HCT116 (cell line): Measurements from ENCODE around the gene TMX3.

ENCODE experiments used
- EZH2 ChIP-seq: fragments of 200-600 bp; sonication (generic); IDR thresholded peaks from 2 replicates; pipeline ENCODE4 v1.6.1; 2017; ENCODE audit warnings: antibody characterized with exemption, mixed run types
- JUND ChIP-seq: IDR thresholded peaks from 2 replicates; pipeline ENCODE4 v1.6.1; 2012
- POLR2AphosphoS5 ChIP-seq: IDR thresholded peaks from 2 replicates; pipeline ENCODE4 v1.6.1; 2011; ENCODE audit warnings: mild to moderate bottlenecking, low read depth, low read length, moderate library complexity
- SIN3A ChIP-seq: IDR thresholded peaks from 2 replicates; pipeline ENCODE4 v1.6.1; 2012; ENCODE audit warnings: low read depth
- YY1 ChIP-seq: IDR thresholded peaks from 2 replicates; pipeline ENCODE4 v1.6.1; 2011; ENCODE audit warnings: low read length, low read depth, moderate library complexity, mild to moderate bottlenecking; ENCODE audit not compliant: insufficient replicate concordance; ENCODE audit errors: extremely low read depth
- TF ChIP-seq, protein P1 (sequence below), 3 experiments: fragments of 200-600 bp in 1 of 3; sonication (generic) in 1 of 3; IDR thresholded peaks in 2 of 3; conservative IDR thresholded peaks in 1 of 3; 2 replicates each; pipeline ENCODE4 v1.5.1; 2012 to 2017; ENCODE audit warnings: low read depth in 2 of 3, low read length in 2 of 3, antibody characterized with exemption in 1 of 3, borderline replicate concordance in 1 of 3, control low read depth in 1 of 3, mild to moderate bottlenecking in 1 of 3, mixed read lengths in 1 of 3, mixed run types in 1 of 3, moderate library complexity in 1 of 3; ENCODE audit not compliant: insufficient read depth in 1 of 3
- TF ChIP-seq, protein P2 (sequence below): IDR thresholded peaks from 2 replicates; pipeline ENCODE4 v1.6.1; 2012; ENCODE audit warnings: low read depth

DNA sequence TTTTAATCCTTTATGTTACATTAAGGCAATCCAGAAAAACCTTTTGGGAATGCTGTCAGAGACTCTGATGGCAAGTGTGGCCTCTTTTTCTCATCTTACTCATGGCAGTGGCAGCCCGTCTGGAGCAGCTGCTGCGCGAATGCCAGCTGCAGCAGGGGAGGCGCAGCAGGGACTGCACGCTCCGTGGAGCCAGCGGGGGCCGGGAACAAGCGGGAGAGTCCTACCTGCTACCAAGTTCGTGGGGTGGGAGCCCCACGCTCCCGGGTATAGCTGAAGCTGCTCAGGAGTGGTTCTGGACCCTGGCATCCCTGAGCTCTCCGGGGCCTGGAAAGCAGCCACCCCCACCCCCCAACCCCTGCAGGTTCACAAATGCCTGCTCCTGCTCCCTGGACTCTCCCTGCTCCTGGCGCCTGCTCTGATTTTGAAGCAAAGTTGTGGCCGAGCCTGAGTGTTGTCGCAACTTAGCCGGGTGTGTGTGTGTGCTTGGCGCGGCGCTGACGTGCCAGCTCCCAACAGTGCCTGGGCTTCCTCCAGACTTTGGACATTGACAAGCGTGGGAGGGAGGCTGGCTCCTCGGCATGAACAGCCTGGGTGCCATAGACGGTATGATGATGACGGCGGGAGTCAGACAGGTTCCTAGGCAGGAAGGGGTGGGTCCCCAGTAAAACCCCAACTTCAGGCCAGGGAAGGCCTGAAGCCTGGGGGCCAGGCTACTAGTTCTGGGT lies 21.7 kb downstream of the TMX3 start:
- no peak for TF ChIP-seq SIN3A
- no peak for TF ChIP-seq EZH2
- TF ChIP-seq, protein P1, sequence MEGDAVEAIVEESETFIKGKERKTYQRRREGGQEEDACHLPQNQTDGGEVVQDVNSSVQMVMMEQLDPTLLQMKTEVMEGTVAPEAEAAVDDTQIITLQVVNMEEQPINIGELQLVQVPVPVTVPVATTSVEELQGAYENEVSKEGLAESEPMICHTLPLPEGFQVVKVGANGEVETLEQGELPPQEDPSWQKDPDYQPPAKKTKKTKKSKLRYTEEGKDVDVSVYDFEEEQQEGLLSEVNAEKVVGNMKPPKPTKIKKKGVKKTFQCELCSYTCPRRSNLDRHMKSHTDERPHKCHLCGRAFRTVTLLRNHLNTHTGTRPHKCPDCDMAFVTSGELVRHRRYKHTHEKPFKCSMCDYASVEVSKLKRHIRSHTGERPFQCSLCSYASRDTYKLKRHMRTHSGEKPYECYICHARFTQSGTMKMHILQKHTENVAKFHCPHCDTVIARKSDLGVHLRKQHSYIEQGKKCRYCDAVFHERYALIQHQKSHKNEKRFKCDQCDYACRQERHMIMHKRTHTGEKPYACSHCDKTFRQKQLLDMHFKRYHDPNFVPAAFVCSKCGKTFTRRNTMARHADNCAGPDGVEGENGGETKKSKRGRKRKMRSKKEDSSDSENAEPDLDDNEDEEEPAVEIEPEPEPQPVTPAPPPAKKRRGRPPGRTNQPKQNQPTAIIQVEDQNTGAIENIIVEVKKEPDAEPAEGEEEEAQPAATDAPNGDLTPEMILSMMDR (IDR thresholded peaks at IDR 0.05 in 2 of 3, conservative IDR thresholded peaks at IDR 0.05 in 1 of 3; ENCODE audit: borderline replicate concordance in 1 of 3, insufficient read depth in 1 of 3, low read depth in 2 of 3, low read length in 2 of 3), result no peak
- TF ChIP-seq YY1, result no peak
- TF ChIP-seq, protein P2, sequence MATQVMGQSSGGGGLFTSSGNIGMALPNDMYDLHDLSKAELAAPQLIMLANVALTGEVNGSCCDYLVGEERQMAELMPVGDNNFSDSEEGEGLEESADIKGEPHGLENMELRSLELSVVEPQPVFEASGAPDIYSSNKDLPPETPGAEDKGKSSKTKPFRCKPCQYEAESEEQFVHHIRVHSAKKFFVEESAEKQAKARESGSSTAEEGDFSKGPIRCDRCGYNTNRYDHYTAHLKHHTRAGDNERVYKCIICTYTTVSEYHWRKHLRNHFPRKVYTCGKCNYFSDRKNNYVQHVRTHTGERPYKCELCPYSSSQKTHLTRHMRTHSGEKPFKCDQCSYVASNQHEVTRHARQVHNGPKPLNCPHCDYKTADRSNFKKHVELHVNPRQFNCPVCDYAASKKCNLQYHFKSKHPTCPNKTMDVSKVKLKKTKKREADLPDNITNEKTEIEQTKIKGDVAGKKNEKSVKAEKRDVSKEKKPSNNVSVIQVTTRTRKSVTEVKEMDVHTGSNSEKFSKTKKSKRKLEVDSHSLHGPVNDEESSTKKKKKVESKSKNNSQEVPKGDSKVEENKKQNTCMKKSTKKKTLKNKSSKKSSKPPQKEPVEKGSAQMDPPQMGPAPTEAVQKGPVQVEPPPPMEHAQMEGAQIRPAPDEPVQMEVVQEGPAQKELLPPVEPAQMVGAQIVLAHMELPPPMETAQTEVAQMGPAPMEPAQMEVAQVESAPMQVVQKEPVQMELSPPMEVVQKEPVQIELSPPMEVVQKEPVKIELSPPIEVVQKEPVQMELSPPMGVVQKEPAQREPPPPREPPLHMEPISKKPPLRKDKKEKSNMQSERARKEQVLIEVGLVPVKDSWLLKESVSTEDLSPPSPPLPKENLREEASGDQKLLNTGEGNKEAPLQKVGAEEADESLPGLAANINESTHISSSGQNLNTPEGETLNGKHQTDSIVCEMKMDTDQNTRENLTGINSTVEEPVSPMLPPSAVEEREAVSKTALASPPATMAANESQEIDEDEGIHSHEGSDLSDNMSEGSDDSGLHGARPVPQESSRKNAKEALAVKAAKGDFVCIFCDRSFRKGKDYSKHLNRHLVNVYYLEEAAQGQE, result no peak
- TF ChIP-seq POLR2AphosphoS5, result no peak
- no peak for TF ChIP-seq JUND
